HepG2 (cell line): ENCODE measurements around the gene CAPN8. TPM values are rescaled to one million over a fixed set of nuclear protein-coding genes. Genes with fewer than 3 reads are reported as not detected.

ENCODE experiments used
- ARID4A ChIP-seq: sonication (generic); formaldehyde crosslinking; IDR thresholded peaks from 2 replicates; pipeline ENCODE4 v1.5.0; 2020; ENCODE audit warnings: mild to moderate bottlenecking, missing genetic modification reagents, borderline replicate concordance
- CTCF ChIP-seq: sonication (generic); formaldehyde crosslinking; IDR thresholded peaks from 2 replicates; pipeline ENCODE4 v1.5.0; 2020; ENCODE audit warnings: mild to moderate bottlenecking, missing genetic modification reagents, moderate library complexity
- FOXO1 ChIP-seq: sonication (generic); formaldehyde crosslinking; IDR thresholded peaks from 2 replicates; pipeline ENCODE4 v1.4.0; 2020; ENCODE audit warnings: missing genetic modification reagents
- GMEB2 ChIP-seq: IDR thresholded peaks from 2 replicates; pipeline ENCODE4 v1.6.1; 2016; ENCODE audit warnings: missing biosample characterization, missing genetic modification reagents, low read depth
- IRF9 ChIP-seq: sonication (generic); formaldehyde crosslinking; IDR thresholded peaks from 2 replicates; pipeline ENCODE4 v1.8.0; 2022; ENCODE audit warnings: missing genetic modification reagents, mild to moderate bottlenecking, borderline replicate concordance
- MTF2 ChIP-seq: sonication (generic); formaldehyde crosslinking; IDR thresholded peaks from 2 replicates; pipeline ENCODE4 v1.5.0; 2020; ENCODE audit warnings: missing genetic modification reagents, borderline replicate concordance
- PBX3 ChIP-seq: sonication (generic); formaldehyde crosslinking; IDR thresholded peaks from 2 replicates; pipeline ENCODE4 v1.8.1; 2023; ENCODE audit warnings: missing genetic modification reagents, inconsistent platforms, borderline replicate concordance
- SALL1 ChIP-seq: sonication (generic); formaldehyde crosslinking; IDR thresholded peaks from 2 replicates; pipeline ENCODE4 v1.8.0; 2022; ENCODE audit warnings: mild to moderate bottlenecking, missing genetic modification reagents
- SETDB1 ChIP-seq: sonication (generic); formaldehyde crosslinking; IDR thresholded peaks from 2 replicates; pipeline ENCODE4 v1.5.1; 2020; ENCODE audit warnings: missing genetic modification reagents, mild to moderate bottlenecking, borderline replicate concordance
- SP4 ChIP-seq: sonication (generic); formaldehyde crosslinking; IDR thresholded peaks from 2 replicates; pipeline ENCODE4 v1.8.1; 2023; ENCODE audit warnings: mild to moderate bottlenecking, missing genetic modification reagents
- ZBTB10 ChIP-seq: sonication (generic); formaldehyde crosslinking; IDR thresholded peaks from 2 replicates; pipeline ENCODE4 v1.4.0; 2020; ENCODE audit warnings: missing genetic modification reagents, borderline replicate concordance
- ZBTB42 ChIP-seq: sonication (generic); formaldehyde crosslinking; IDR thresholded peaks from 2 replicates; pipeline ENCODE4 v1.5.0; 2020; ENCODE audit warnings: mild to moderate bottlenecking, missing genetic modification reagents
- ZNF530 ChIP-seq: sonication (generic); formaldehyde crosslinking; IDR thresholded peaks from 2 replicates; pipeline ENCODE4 v1.5.0; 2020; ENCODE audit warnings: low read depth, mild to moderate bottlenecking, missing genetic modification reagents
- ZNF782 ChIP-seq: sonication (generic); formaldehyde crosslinking; IDR thresholded peaks from 2 replicates; pipeline ENCODE4 v1.4.0; 2020; ENCODE audit warnings: missing genetic modification reagents, mild to moderate bottlenecking, borderline replicate concordance
- ZSCAN20 ChIP-seq: sonication (generic); formaldehyde crosslinking; IDR thresholded peaks from 2 replicates; pipeline ENCODE4 v1.4.0; 2020; ENCODE audit warnings: missing genetic modification reagents, mild to moderate bottlenecking, borderline replicate concordance
- polyA plus RNA-seq, 8 experiments: library from polyadenylated mRNA; depleted of rRNA in 3 of 8; stranded (reverse) in 7 of 8; unstranded in 1 of 8; fragments of >200 nt; fragmentation: Illumina TruSeq in 4 of 8; extraction: Trizol in 4 of 8; gene quantifications; 2 replicates each; pipeline versions ENCODE4 v1.2.1 to v1.2.3, GENCODE V29; 2011 to 2016; ENCODE audit warnings: low read depth in 4 of 8, missing spikeins in 1 of 8, mixed read lengths in 1 of 8; ENCODE audit not compliant: insufficient read depth in 1 of 8
- total RNA-seq, 5 experiments: library from RNA; depleted of rRNA; stranded (reverse); fragments of >200 nt; fragmentation: Illumina TruSeq; extraction: Trizol; gene quantifications; 2 replicates each; pipeline ENCODE4 v1.2.3, GENCODE V29; 2016; ENCODE audit warnings: low read depth in 1 of 5

The CAPN8 gene
- total and polyA plus RNA-seq, 2 of the 13 experiments (the other 11 are each of a cell fraction or from before 2014, with no cell fraction given), result 0.20 to 0.25 TPM

- TF ChIP-seq ARID4A (CRISPR knock-in tag) (no peak; the same call in 1 of the 2 replicates), SP4 (CRISPR knock-in tag) (no peak), MTF2 (CRISPR knock-in tag) (no peak), CTCF (peak; percentile 67), ZBTB10 (CRISPR knock-in tag) (no peak), SALL1 (CRISPR knock-in tag) (0 out of 2 replicates have a peak, but pooled peaks have one; percentile 34), ZNF530 (no peak), ZBTB42 (CRISPR knock-in tag) (no peak), FOXO1 (0 out of 2 replicates have a peak, but pooled peaks have one; percentile 4), ZNF782 (CRISPR knock-in tag) (no peak), PBX3 (CRISPR knock-in tag) (no peak), IRF9 (no peak), ZSCAN20 (CRISPR knock-in tag) (no peak), SETDB1 (CRISPR knock-in tag) (no peak), GMEB2 (CRISPR knock-in tag) (no peak)
Measured at GRCh38 chr1:223712194-223712849, 46.8 kb upstream of the CAPN8 start, which contains the start of gene CAPN2 (continued).
